HG02763 (cell line): ENCODE results near the gene MLXIP.

ENCODE experiments used
- ATAC-seq: cut with Tn5 transposase; IDR thresholded peaks from one replicate; pipeline ENCODE4 v1.9.1; 2021; ENCODE audit warnings: mild to moderate bottlenecking, moderate library complexity; ENCODE audit not compliant: unreplicated experiment

The MLXIP gene

DNA sequence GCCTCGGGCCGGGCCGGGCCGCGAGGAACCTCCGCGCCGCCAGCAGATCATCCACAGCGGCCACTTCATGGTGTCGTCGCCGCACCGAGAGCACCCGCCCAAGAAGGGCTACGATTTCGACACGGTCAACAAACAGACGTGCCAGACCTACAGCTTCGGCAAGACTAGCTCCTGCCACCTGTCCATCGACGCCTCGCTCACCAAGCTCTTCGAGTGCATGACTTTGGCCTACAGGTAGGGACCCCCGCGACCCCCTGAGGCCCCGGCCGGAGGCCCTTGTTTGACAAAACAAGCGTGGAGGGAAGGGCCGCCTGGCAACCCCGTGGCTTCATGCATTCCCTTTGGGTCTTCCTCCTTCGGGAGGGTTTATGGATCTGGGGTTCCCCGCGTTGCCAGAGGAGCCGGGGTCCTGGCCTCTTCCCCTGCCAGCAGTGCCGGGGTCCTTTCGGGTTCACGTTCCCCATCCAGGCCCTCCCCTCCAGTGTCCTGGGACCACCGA lies 526 bp downstream of the MLXIP start:
- no peak for ATAC-seq

DNA sequence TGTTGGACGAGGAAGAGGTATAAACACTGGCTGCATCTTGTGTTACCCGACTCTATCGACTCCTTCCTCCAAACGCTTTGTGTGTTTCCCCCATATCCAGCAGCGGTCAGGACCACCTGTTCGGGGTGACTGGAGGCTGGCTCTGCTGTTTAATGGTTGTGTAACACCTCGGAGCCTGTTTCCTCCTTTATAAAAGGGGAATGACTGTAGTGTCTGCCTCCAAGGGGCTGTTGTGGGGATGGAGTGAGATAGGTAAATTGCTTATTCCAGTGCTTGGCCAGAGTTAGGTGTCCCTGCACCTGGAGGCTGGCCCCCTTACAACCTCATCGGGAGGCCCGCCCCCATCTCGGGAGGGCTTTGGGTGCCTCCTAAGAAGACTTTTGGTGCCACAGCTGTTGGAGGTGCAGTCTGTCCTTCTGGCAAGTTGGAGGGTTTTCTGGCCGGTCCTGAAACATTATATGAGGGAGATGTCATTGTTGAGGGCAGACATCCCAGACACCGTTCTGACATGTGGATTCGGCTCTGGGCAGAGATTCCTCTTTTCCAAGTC lies 1.1 kb downstream of the MLXIP start:
- ATAC-seq, result no peak

DNA sequence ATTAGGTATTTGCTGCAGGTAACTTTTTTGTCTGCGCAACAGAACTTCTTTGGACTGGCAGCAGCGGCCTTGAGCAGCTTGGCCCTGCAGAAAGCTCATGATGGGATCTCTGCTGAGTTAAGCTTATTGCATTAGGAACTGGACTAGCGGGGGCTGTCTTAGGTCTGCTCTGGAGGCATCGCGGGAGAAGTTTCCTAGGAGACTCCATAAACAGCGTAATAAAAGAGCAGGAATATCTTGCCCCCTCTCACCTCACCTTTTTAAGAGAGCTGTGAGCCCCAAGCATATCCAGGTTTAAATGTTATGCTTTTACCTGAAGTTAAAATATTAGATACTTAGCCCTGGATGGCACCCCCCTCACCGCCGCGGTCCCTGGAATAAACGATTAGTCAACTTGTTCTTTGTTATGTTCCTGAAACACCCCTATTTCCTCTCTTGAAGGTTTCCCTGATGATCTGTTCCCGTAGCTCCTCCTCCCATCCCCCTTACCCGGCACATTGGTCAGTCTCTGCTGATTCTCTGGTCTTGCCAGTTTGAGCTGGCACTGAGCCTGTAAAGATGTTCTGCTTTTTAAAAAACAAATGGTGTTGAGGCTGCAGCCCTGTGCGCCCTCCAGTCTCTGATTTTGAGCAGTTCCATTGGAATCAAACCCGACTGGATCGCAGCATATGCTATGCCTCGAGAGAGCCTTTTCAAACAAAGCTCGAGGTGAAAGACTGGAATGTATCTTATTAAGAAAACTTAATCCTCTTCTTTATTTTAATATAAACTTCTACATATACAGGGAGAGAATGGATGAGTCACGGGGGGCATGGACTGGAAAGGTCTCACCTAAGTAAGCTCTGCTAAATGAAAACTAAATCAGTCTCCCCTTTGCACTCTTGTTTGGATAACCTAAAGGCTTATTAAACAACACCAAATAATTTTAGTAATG lies 1.9 kb downstream of the MLXIP start:
- ATAC-seq, result no peak

DNA sequence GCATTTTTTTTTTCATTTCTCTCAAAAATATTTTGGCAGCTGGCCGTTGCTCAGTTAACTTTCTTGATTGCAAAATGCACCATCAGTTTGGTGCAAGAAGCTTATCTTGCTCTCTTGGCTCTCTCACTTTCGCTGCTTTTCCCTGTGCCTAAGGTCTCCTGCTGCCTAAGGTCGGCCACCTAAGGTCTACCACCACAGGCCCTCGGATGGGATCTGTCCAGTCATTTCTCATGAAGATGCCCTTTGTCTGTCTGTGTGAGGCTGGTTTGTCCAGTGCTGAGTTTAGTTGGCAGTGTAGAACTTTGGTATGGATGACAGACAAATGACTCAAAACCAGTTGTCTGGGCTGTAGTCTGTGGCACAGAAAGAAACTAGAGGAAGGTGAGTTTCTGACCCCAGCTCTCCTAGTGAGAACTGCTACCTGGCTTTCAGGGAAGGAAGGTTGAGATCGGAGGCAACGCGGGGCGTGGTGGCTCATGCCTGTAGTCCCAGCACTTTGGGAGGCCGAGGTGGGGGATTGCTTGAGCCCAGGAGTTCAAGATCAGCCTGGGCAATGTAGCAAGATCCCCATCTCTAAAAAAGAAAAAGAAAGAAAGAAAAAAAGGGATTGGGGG lies 2.6 kb downstream of the MLXIP start:
- ATAC-seq, result no peak

DNA sequence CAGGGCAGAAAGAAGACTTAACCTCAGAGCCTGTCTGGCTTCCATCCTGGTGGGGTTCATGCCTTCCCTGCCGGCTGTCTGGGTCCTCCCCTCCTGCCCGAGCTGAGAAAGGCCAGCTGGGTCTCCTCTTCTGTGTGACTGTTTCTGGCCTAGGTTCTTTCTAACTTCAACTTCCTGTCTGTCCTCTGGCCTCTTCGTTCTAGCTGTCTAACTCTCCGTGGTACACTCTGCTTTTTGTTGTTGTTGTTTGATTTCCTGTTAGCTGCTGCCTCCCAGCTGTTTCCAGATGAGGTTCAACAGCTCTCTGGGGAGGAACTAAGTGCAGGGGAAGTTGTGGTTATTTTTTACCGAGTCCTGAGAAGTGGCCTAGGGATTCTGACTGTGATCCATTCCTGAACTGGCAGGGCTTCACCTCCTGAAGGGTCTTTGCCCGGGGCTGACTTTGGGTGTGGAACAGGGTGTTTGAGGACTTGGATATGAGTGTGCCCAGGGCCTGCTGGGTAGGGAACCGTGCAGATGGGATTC lies 3.2 kb downstream of the MLXIP start:
- ATAC-seq, result no peak

DNA sequence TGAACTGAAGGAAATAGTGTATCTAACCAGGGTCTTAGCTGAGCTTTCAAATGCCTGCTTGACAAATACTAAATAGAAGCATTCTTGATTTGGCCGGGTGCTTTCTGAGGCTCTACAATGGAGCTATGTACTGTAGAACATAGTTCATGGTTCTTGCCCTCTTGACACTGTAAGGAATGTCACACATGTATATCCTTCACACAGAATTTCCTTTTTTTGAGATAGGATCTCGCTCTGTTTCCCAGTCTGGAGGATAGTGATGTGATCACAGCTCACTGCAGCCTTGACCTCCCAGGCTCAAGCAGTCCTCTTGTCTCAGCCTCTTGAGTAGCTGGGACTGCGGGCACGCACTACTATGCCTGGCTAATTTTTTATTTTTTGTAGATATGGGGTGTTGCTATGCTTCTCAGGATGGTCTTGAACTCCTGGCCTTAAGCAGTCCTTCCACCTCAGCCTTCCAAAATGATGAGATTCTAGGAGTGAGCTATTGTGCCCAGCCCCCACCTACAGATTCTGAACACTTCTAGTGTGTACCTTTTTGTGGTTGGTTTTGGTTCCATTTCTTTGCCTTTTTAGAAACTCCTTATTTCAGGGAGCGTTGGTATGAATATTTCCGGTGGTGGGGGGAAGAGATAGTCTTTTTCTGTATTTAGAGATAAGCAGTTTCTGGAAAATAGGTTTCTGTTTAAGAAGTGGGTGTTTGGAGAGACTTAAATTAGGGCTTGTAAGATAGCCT lies 4.2 kb downstream of the MLXIP start:
- ATAC-seq, result no peak

DNA sequence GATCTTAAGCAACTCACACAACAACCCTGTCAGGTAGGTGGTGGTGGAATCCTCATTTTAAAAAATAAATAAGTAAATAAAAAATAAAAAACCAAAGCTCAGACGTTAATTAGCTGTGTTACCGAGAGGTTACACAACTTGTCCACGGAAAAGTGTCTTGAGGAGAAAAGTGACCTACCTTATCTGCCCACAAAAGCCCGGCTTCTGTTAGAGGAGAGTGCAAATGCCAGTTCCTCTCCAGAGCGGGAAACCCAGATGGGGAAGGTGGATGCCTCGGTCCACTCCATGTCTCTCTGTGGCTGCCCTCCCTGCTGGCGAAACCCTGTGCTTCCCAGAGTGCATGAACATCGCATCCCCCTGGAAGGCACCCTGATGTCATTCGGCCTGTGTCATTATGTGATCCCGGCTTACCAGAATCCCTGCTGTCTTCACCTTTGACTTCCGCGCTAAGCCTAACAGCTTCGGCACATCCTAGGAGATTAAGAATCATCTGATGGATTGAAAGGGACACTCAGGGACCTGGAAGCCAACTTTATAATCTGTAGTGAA lies 6.4 kb downstream of the MLXIP start:
- ATAC-seq, result no peak

DNA sequence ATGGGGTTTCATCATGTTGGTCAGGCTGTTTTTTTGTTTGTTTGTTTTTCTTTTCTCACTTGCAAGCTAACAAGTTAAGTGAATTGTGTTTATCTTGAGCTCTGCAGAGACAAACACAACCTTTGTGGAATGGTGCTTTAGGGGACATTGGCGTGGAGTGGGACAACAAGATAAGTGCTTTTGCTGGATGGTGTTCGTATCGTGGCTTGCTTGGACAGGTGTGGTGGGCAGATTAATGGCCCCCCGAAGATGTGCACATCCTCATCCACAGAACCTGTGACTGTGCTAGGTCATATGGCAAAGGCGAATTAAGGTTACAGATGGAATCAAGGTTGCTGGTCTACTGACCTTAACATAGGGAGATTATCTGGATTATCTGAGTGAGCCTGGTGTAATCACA lies 7.0 kb downstream of the MLXIP start:
- ATAC-seq, result no peak

DNA sequence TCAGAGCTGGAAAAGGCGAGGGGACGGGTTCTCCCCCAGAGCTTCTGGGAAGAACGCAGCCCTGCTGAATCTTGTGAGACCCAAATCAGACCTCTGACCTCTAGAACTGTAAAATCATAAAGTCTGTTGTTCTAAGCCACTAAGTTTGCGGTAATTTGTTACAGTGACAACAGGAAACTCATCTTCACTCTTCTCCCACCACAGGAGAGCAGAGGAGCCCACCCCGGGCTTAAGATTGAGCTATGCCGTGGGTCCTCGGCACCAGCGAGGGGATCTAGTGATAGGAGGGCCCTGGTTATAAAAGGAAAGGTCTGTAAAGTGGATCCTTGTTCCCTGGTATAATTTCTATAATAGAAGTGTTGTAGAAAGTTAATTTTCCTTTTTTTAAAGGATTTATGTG lies 7.6 kb downstream of the MLXIP start:
- no peak for ATAC-seq

DNA sequence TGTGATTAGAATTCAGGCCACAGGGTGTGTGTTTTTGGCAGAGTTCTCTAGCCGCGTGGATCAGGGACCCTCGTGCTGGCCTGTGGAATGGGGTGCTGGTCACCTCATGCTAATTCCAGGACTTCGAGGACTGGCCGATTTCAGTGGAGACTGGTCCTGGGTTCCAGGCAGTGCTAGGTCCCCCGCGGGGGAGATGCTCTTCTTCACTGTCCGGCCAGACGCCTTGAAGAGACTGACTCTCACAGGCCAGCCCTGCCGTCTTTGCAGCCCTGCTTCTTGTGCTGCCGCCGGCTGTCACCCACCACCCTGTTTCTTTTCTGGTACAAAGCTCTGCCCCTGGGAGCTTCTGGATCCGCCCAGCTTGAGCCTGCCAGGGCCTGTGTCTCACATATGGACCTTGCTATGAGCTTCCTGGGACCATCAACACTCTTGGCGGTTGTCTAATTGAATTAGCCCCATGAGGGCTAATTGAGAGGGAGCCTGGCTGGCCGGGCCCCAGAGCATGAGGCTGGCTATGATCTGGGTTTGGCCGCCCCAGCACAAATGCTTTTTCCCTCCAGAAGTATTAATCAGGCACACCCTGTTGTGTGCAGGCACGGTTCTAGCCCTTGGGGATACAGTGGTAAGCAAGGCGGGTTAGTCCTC lies 8.2 kb downstream of the MLXIP start:
- no peak for ATAC-seq

DNA sequence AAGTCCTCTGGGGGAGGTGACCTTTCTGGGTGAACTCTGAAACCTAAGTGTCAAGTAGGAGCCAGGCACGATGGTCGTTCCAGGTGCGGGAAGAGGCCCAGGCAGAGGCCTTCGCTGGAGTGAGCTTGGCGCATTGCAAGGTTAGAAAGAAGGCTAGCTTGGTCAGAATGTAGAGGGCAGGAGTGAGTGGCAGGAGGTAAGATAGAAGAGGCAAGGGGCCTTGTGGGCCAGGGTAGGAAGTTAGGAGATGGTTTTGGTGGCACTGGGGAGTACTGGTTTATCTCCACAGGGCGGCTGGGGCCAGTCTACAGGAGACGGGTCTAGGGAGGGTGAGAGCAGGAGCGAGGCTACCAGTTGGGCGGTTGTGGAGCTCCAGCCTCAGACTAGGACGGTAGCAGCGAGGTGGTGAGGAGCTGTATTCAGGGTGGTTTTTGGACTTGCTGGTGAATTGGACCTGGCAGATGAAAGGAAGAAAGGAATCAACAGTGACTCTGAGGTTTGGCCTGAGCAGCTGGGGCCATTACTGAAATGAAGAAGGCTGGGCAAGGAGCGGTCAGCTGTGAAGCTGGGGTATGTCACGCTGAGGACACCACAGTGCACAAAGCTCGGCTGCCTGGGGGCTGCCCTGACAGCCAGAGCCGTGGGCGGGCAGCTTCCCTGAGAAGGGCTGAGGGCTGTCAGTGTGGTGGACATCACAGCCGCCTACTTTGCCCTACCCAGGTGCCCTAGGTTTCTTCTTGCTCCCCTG lies 9.0 kb downstream of the MLXIP start:
- ATAC-seq, result no peak

DNA sequence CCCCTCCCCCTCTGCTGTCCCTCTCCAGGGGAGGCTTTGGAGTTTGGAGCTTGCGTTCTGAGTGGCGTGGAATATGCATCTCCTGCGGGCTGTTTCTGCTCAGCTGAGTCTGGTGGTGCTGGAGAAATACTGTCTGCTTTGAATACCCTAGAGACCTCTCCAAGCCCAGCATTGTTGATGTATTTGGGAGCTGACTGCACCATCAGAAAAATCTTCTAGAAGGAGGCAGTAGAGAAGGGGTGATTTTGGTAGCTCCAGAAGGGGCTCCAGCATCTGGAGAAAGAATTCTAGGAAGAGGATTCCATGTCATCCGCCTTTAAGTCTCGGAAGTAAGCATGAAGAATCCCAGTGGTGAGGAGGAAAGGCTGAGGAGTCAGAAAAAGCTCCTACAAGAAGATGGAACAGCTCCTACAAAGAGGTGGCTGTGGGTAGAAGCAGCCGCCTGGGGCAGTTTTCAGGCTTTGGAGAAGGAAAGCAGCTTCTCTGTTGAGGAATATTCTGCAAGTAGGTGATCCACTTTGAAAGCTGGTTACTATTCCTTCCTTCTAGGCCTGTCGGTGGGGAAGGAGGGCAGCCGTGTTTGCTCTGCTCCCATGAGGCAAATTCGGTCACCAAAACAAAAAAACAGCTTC lies 9.7 kb downstream of the MLXIP start:
- ATAC-seq, result no peak

DNA sequence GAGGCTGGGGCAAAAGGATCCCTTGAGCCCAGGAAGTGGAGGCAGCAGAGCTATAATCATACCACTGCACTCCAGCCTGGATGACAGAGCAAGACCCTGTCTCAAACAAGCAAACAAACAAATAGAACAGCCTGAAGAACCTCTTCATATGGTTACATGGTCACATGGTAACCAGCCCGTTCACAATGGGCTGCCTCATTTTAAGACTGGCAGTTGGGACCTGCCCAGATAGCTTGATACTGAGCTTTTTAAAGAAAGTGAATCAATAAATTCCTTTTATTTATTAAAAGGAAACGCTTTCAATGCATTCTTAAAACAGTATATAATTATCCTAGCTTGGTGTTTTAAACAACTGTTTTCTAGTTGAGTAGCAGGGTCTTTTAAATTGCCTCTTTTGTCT lies 10.5 kb downstream of the MLXIP start:
- ATAC-seq, result no peak

DNA sequence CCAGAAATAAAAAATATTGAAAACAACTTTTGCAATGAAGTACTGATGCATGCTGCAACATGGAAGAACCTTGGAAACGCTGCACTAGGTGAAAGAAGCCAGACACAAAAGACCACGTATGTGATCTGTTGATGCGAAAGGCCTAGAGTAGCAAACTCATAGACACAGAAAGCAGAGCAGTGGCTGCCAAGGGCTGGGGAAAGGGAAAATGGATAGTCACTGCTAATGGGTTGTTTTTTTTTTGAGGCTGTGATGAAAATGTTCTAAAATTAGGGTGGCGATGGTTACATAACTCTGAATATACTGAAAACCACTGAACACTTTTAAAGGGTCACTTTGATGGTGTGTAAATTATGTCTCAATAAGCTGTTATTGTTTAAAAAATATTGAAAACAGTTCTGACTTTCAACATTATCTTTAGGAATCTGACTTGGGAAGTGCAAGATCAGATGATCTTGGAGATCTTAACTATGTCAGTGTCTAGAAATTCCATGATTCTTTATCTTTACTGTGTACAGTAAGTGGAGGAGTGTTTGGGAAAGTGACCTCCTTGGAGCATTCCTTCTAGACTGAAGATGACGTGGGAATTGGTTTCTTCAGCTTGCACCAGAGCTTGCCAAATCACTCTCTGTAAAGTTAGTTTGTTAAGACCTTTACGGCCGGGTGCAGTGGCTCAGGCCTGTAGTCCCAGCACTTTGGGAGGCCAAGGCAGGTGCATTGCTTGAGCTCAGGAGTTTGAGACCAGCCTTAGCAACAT lies 12.4 kb downstream of the MLXIP start:
- ATAC-seq, result no peak

DNA sequence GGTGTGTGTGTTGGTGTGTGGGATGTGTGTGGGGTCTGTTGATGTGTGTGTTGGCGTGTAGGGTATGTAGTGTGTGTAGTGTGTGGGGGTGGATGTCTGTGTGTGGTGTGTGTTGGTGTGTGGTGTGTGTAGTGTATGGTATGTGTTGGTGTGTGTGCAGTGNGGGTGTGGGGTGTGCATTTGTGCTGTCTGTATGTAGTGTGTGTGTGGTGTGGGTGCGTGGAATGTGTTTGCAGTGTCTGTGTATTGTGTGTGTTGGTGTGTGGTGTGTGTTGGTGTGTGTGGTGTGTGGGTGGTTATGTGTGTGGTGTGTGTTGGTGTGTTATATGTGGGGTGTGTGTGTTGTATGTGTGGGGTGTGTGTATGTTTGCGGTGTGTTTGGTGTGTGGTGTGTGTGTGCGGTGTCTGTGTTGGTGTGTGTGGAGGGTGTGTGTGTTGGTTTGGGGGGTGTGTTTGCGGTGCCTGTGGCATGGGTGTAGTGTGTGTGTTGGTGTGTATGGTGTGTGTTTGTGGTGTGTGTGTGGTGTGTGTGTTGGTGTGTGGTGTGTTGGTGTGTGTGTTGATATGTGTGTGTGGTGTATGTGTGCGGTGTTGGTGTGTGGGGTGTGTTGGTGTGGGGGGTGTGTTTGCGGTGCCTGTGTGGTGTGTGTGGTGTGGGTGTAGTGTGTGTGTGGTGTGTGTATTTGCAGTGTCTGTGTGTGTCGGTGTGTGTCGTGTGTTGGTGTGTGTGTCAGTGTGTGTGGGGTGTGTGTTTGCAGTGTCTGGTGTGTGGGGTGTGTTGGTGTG lies 14.7 kb downstream of the MLXIP start:
- ATAC-seq, result no peak

DNA sequence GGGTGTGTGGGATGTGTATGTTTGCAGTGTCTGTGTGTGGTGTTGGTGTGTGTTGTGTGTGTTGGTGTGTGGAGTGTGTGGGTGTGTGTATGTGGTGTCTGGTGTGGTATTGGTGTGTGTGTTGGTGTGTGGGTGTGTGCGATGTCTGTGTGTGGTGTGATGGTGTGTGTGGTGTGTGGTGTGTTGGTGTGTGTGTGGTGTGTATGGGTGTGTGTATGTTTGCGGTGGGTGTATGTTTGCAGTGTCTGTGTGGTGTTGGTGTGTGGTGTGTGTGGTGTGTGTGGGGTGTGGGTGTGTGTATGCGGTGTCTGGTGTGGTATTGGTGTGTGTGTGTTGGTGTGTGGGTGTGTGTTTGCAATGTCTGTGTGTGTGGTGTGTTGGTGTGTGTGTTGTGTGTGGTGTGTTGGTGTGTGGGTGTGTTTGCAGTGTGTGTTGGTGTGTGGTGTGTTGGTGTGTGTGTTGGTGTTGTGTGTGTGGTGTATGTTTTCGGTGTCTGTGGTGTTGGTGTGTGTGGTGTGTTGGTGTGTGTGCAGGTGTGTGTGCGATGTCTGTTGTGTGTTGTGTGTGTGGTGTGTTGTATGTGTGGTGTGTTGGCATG lies 15.7 kb downstream of the MLXIP start:
- ATAC-seq, result no peak
